ENCODE measurements around the gene MAPK1IP1L. TPM values are rescaled to one million over a fixed set of nuclear protein-coding genes. Genes with fewer than 3 reads are reported as not detected.
"Not testable (repeated sequence)": the region's sequence is repeated elsewhere in the genome, so short reads cannot be mapped to it uniquely, and the experiment has no call there.

Gene MAPK1IP1L
- 100 to 1,000 TPM in 3 of 5 experiments, 10 to 100 TPM in 2; 65.1 to 143 (median 111) TPM for total RNA-seq
- polyA plus RNA-seq = 10 to 100 TPM; 63.1 to 79.7 TPM
- 89.0 reads per million, percentile 82 among the genes with 10 or more reads in this experiment for total RNA-seq

DNA sequence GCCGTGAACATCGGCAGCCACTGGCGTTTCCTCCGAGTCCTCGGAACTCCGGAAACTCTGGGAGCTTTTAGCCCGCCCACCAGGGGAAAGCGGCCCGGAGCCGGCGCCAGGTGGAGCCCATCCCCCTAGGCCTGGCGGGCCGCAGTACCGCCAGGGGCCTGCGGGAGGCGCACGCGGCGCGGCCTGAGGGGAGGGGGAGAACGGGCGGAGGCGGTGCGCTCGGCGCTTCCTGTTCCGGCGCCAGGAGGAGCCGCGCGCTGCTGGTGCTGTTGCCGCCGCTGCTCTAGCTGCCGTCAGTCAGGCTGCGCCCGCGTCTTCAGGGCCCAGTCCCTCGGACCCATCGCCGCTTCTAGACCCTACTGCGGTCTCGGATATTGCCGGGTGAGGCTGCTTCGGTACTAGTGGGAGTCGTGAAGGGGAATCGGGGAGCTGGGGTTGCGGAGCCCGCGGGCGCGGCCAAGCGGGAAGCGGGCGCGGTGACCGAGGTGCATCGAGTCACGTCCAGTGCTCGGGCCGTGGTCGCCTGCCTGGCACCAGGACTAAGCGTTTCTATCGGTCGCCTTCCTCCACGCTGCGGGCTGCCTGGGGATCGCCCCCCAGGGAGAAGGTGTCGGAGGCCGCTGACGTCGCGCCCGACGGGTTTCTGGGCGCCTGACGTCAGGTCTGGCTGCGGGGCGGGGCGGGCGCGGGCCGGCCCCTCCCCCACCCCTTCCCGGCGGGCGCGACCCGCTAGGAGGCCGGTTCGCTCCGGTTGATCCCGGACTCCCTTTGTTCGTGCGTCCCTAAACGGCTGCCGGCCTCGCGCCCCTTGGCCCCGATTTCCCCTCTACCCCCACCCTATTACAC lies at the start of gene MAPK1IP1L:
Gene MAPK1IP1L, plus strand, starts transcription at position 225 of the 846 bp plus-strand sequence. CDS start 10,037 bp downstream, outside the sequence.
- DNase-seq (peak; percentile 86 to 99 (median 92)), ATAC-seq (peak; percentile 97)
- Mint-ChIP-seq H3K9me3 (peaks cover 0 to 4% (median 0%) of the 10 kb centered on the region in 11 donors), H3K27ac (peak within 1 kb of the TSS; percentile 87 to 97 (median 96)), H3K27me3 (no peaks in the 10 kb centered on the region), H3K4me3 (peak within 1 kb of the TSS; percentile 88 to 94 (median 92)), H3K4me1 (peaks cover 17 to 54% (median 39%) of the 10 kb centered on the region in 7 donors), H3K36me3 (peaks cover 0 to 13% (median 11%) of the 10 kb centered on the region in 5 donors)
- peaks cover 26 to 32% of the 10 kb centered on the region in 2 donors for H3K4me1 ChIP-seq (ENCODE audit: control insufficient read depth in 2 of 2, insufficient read depth in 2 of 2, low read length in 2 of 2)
- POLR2A ChIA-PET = interaction anchor here (0.6 to 2.5 kb wide), 14 partner anchors 10 to 562 kb away, joined by 3 to 37 read pairs (median 3); partner anchors contain the start of genes SOCS4 and WDHD1
- peak within 1 kb of the TSS; percentile 100 for H3K27ac ChIP-seq (ENCODE audit: low read depth, low read length)
- H3K4me3 ChIP-seq (ENCODE audit: low read length) = peak within 1 kb of the TSS; percentile 93
- no peaks in the 10 kb centered on the region for H3K9me3 ChIP-seq (ENCODE audit: control insufficient read depth in 2 of 3, low read length in 3 of 3)
- intact Hi-C loops (cut with micrococcal nuclease) = loop anchor here (1.0 to 10.0 kb wide), 21 partner anchors 12 to 1897 kb away; partner anchors contain the start of genes DLGAP5 (in 2 of the 2), GCH1 (in 2 of the 2), SOCS4 (in 2 of the 2) and WDHD1 (in 2 of the 2)
- H3K36me3 ChIP-seq (ENCODE audit: control insufficient read depth in 2 of 3, insufficient read depth in 3 of 3, low read length in 3 of 3) = peaks cover 0 to 5% (median 4%) of the 10 kb centered on the region in 3 experiments
- no peaks in the 10 kb centered on the region for H3K27me3 ChIP-seq (ENCODE audit: control insufficient read depth in 2 of 2, insufficient read depth in 2 of 2, low read length in 2 of 2)
- CTCF ChIA-PET = interaction anchor here (0.6 to 1.8 kb wide), 11 partner anchors 8 to 301 kb away, joined by 3 to 13 read pairs (median 4); partner anchors contain the start of genes SOCS4 and WDHD1

DNA sequence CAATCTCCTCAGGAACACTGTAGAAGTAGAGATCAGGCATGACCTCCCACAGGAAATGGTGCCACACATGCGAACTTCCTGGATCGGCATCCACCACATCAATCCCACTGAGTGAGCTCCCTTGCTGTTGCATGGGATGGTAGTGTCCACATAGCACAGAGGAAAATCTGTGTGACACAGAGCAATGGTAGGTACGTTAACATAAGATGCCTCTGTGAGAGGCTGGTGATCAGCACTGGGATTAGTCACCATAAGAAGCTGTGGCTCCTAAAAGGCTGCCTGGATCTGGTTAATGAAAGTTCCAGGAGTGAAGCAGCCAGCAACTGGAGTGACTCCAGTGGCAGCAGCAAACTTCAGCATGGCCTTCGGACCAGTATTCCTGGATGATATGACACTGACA lies 46.4 kb upstream of the MAPK1IP1L start:
- Mint-ChIP-seq H3K9me3 (no peaks in the 10 kb centered on the region), H3K4me3 (no peak overlapping the region), H3K4me1 (peaks cover 0 to 11% (median 0%) of the 10 kb centered on the region in 7 donors), H3K36me3 (peaks cover 4 to 37% (median 18%) of the 10 kb centered on the region in 5 donors), H3K27me3 (no peaks in the 10 kb centered on the region), H3K27ac (no peak overlapping the region)
- Histone ChIP-seq H3K4me1 (ENCODE audit: control insufficient read depth in 2 of 2, insufficient read depth in 2 of 2, low read length in 2 of 2) (no peaks in the 10 kb centered on the region), H3K27me3 (ENCODE audit: control insufficient read depth in 2 of 2, insufficient read depth in 2 of 2, low read length in 2 of 2) (no peaks in the 10 kb centered on the region), H3K9me3 (ENCODE audit: control insufficient read depth in 2 of 3, low read length in 3 of 3) (no peaks in the 10 kb centered on the region), H3K27ac (ENCODE audit: low read depth, low read length) (no peak overlapping the region), H3K36me3 (ENCODE audit: control insufficient read depth in 2 of 3, insufficient read depth in 3 of 3, low read length in 3 of 3) (no peaks in the 10 kb centered on the region), H3K4me3 (ENCODE audit: low read length) (no peak overlapping the region)
- no peak for DNase-seq
- ATAC-seq = no peak
- ChIA-PET POLR2A (no interaction called here), CTCF (no interaction called here)
- intact Hi-C loops (cut with micrococcal nuclease) = no loop called here

DNA sequence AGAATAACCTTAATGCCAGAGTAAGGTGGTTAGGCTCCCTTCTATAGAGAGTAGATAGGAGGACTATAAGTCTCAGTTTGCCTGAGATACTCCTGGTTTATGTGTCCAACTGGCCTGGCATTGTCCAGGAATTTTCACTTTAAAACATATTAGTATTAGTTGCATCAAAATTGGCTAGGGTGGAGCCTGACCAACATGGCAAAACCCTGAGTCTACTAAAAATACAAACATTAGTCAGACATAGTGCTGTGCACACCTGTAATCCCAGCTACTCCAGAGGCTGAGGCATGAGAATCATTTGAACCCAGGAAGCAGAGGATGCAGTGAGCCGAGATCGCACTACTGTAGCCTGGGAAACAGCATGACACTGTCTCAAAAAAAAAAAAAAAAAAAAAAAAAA lies 36.4 kb upstream of the MAPK1IP1L start:
- Mint-ChIP-seq H3K4me3 (no peak overlapping the region), H3K9me3 (peaks cover 0 to 5% (median 0%) of the 10 kb centered on the region in 11 donors), H3K36me3 (peaks cover 0 to 31% (median 19%) of the 10 kb centered on the region in 5 donors), H3K27ac (no peak overlapping the region), H3K27me3 (no peaks in the 10 kb centered on the region), H3K4me1 (peaks cover 0 to 7% (median under 1%) of the 10 kb centered on the region in 7 donors)
- H3K27ac ChIP-seq (ENCODE audit: low read depth, low read length) = no peak overlapping the region
- H3K4me1 ChIP-seq (ENCODE audit: control insufficient read depth in 2 of 2, insufficient read depth in 2 of 2, low read length in 2 of 2) = no peaks in the 10 kb centered on the region
- DNase-seq (no peak), ATAC-seq (no peak)
- H3K36me3 ChIP-seq (ENCODE audit: control insufficient read depth in 2 of 3, insufficient read depth in 3 of 3, low read length in 3 of 3) = no peaks in the 10 kb centered on the region
- no peak overlapping the region for H3K4me3 ChIP-seq (ENCODE audit: low read length)
- no peaks in the 10 kb centered on the region for H3K27me3 ChIP-seq (ENCODE audit: control insufficient read depth in 2 of 2, insufficient read depth in 2 of 2, low read length in 2 of 2)
- ChIA-PET CTCF (no interaction called here), POLR2A (interaction anchor here (0.6 kb wide), 1 partner anchor 117 kb away, joined by 3 read pairs; no protein-coding TSS in a partner anchor)
- no peaks in the 10 kb centered on the region for H3K9me3 ChIP-seq (ENCODE audit: control insufficient read depth in 2 of 3, low read length in 3 of 3)
- intact Hi-C loops (cut with micrococcal nuclease) = no loop called here

DNA sequence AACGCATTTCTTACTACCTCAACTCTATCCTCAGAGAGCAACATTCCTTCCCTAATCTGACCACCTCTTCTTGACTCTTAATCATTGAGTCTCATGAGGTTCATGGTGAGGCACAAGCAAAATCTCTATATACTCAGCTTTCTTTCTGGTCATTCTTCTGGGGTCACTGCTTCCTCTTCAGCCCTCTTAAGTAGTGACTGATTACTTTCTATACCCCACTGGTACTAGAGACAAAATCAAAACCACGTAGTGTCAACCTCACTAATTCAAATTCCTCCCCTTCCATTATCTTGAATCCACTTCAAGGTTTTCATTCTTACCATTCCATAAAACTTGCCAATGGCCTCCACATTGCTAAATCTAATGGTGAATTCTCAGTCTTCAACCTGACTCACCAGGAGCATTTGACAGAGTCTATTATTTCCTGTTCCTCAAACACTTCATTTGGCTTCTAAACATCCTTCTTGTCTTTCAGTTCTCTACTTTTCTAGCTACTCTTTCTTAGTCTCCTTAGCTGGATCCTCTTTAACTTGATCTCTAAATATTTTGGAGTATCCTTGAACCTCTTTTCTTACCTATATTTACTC lies 31.4 kb upstream of the MAPK1IP1L start:
- Histone ChIP-seq H3K36me3 (ENCODE audit: control insufficient read depth in 2 of 3, insufficient read depth in 3 of 3, low read length in 3 of 3) (no peaks in the 10 kb centered on the region), H3K27me3 (ENCODE audit: control insufficient read depth in 2 of 2, insufficient read depth in 2 of 2, low read length in 2 of 2) (no peaks in the 10 kb centered on the region), H3K4me3 (ENCODE audit: low read length) (no peak overlapping the region), H3K27ac (ENCODE audit: low read depth, low read length) (no peak overlapping the region), H3K4me1 (ENCODE audit: control insufficient read depth in 2 of 2, insufficient read depth in 2 of 2, low read length in 2 of 2) (no peaks in the 10 kb centered on the region), H3K9me3 (ENCODE audit: control insufficient read depth in 2 of 3, low read length in 3 of 3) (no peaks in the 10 kb centered on the region)
- ATAC-seq = no peak
- Mint-ChIP-seq H3K27ac (peak overlapping the region in 2 of 9 donors; percentile 1 to 62), H3K9me3 (no peaks in the 10 kb centered on the region), H3K27me3 (no peaks in the 10 kb centered on the region), H3K4me1 (peaks cover 0 to 20% (median 6%) of the 10 kb centered on the region in 7 donors), H3K4me3 (no peak overlapping the region), H3K36me3 (peaks cover 0 to 21% (median 0%) of the 10 kb centered on the region in 5 donors)
- POLR2A ChIA-PET = no interaction called here
- intact Hi-C loops (cut with micrococcal nuclease) = loop anchor here in 1 of 2 donors (10.0 kb wide), 3 partner anchors 335 to 1095 kb away; partner anchors contain the start of genes KTN1 and PELI2
- no peak for DNase-seq
- CTCF ChIA-PET = no interaction called here

DNA sequence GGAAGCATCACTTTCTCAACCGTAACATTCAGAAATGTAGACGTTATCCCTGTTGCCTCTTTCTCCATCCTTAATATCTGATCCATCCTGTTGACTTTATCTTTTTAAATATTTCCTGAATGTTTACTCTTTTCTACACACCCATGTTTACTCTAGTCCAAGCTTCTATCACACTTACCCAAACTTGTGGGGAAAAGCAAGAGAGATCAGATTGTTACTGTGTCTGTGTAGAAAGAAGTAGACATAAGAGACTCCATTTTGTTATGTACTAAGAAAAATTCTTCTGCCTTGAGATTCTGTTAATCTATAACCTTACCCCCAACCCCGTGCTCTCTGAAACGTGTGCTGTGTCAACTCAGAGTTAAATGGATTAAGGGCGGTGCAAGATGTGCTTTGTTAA lies 27.1 kb upstream of the MAPK1IP1L start:
- ATAC-seq; H3K36me3 ChIP-seq (ENCODE audit: control insufficient read depth in 2 of 3, insufficient read depth in 3 of 3, low read length in 3 of 3); H3K9me3 Mint-ChIP-seq; H3K27me3 ChIP-seq (ENCODE audit: control insufficient read depth in 2 of 2, insufficient read depth in 2 of 2, low read length in 2 of 2); DNase-seq; H3K27ac Mint-ChIP-seq; H3K27ac ChIP-seq (ENCODE audit: low read depth, low read length); POLR2A ChIA-PET; H3K9me3 ChIP-seq (ENCODE audit: control insufficient read depth in 2 of 3, low read length in 3 of 3); H3K27me3 Mint-ChIP-seq; H3K4me3 ChIP-seq (ENCODE audit: low read length); H3K4me3 Mint-ChIP-seq: not testable (repeated sequence)
- Mint-ChIP-seq H3K4me1 (peaks cover 20 to 52% (median 43%) of the 10 kb centered on the region in 7 donors), H3K36me3 (peaks cover 0 to 17% (median 0%) of the 10 kb centered on the region in 5 donors)
- intact Hi-C loops (cut with micrococcal nuclease) = loop anchor here in 1 of 2 donors (10.0 kb wide), 3 partner anchors 330 to 1090 kb away; partner anchors contain the start of genes KTN1 and PELI2
- CTCF ChIA-PET = interaction anchor here (0.6 kb wide), 1 partner anchor 39 kb away, joined by 3 read pairs; no protein-coding TSS in a partner anchor
- H3K4me1 ChIP-seq (ENCODE audit: control insufficient read depth in 2 of 2, insufficient read depth in 2 of 2, low read length in 2 of 2) = peaks cover 12 to 25% of the 10 kb centered on the region in 2 donors

DNA sequence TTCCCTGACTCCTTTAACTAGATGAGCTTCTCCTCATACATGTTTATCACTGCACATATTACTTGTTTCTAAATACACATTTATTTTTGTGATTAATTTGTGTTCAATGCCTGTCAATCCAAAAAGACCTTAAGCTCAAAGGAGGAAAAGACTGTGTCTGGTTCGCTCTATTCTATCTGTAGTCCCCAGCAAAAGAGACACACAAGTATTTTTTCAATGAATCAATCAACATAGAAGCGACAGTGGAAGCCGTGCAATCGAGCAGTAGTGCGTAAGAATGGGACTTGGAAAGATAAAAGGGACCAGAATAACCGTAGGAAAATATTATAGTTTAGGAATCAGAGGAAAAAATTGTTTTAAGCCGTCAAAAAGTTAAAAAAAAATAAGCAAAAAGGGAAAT lies 25.5 kb upstream of the MAPK1IP1L start:
- Histone ChIP-seq H3K9me3 (ENCODE audit: control insufficient read depth in 2 of 3, low read length in 3 of 3) (no peaks in the 10 kb centered on the region), H3K4me1 (ENCODE audit: control insufficient read depth in 2 of 2, insufficient read depth in 2 of 2, low read length in 2 of 2) (peaks cover 12 to 31% of the 10 kb centered on the region in 2 donors), H3K4me3 (ENCODE audit: low read length) (peak overlapping the region; percentile 87), H3K36me3 (ENCODE audit: control insufficient read depth in 2 of 3, insufficient read depth in 3 of 3, low read length in 3 of 3) (no peaks in the 10 kb centered on the region), H3K27ac (ENCODE audit: low read depth, low read length) (peak overlapping the region; percentile 86), H3K27me3 (ENCODE audit: control insufficient read depth in 2 of 2, insufficient read depth in 2 of 2, low read length in 2 of 2) (no peaks in the 10 kb centered on the region)
- POLR2A ChIA-PET = interaction anchor here (6.2 kb wide), 1 partner anchor 25 kb away, joined by 37 read pairs; the partner anchor contains the start of gene MAPK1IP1L
- H3K4me3 Mint-ChIP-seq = peak overlapping the region; percentile 84 to 96 (median 93)
- H3K4me1 Mint-ChIP-seq = peaks cover 23 to 53% (median 50%) of the 10 kb centered on the region in 7 donors
- H3K27ac Mint-ChIP-seq = peak overlapping the region in 8 of 9 donors; percentile 0 to 96 (median 86)
- no peaks in the 10 kb centered on the region for H3K9me3 Mint-ChIP-seq
- H3K27me3 Mint-ChIP-seq = no peaks in the 10 kb centered on the region
- intact Hi-C loops (cut with micrococcal nuclease) = loop anchor here (2.0 to 10.0 kb wide), 6 partner anchors 165 to 1089 kb away; partner anchors contain the start of genes CDKN3 (in 1 of the 2), CNIH1 (in 1 of the 2), DLGAP5 (in 1 of the 2) and KTN1 (in 1 of the 2)
- ATAC-seq = no peak
- DNase-seq = no peak
- CTCF ChIA-PET = no interaction called here
- H3K36me3 Mint-ChIP-seq = peaks cover 0 to 12% (median 0%) of the 10 kb centered on the region in 5 donors
